GM10847 (cell line): ENCODE results near the gene MAPK4.

Experiments
- POLR2A ChIP-seq: IDR thresholded peaks from 2 replicates; pipeline ENCODE4 v1.6.1; 2011; ENCODE audit not compliant: insufficient read length; ENCODE audit errors: extremely low read depth

Gene MAPK4

DNA sequence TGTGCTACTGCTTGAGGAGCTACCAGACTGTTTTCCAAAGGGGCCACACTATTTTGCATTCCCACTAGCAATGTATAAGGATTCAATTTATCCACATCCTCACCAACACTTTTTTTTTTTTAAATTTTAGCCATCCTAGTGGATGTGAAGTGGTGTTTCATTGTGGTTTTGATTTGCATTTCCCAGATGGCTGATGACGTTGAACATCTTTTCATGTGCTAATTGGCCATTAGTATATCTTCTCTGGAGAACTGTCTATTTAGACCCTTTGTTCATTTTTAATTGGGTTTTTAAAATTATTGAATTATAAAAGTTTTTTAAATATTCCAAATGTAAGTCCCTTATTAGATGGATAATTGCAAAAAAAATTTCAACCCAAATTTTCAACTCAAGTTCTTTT is 121.1 kb downstream of the MAPK4 start:
- no peak for TF ChIP-seq POLR2A

DNA sequence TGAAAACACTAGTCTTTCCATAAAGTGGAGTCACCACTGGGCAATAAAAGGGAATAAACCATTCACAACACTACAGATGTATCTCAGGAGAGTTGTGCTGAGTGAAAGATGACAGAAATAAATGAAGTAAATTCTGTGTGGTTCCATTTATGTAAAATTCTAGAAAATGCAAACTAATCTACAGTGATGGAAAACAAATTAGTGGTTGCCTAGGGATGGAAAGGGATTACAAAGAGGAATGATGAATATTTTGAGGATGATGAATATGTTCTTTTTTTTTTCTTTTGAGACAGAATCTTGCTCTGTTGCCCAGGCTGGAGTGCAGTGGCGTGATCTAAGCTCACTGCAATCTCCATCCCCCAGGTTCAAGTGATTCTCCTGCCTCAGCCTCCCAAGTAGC is 123.0 kb downstream of the MAPK4 start:
- TF ChIP-seq POLR2A = no peak

DNA sequence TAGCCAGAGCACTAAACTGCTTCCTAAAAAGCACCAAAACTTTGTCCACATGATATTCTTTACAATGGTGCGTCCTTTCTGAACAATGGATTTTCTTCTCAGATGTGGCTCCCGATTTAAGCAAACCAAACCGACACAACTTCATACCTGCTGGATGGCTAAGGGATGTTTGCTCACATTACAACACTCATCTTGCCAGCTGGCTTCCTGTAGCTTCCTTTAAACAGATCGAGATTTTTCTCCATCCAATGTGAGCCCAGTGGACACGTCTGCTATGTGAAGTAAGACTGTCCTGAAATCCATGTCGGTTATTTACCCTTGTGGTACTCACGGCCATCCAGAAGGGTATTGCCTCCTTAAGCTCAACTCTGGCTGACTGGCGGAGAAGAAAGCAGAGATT is 126.5 kb downstream of the MAPK4 start:
- no peak for TF ChIP-seq POLR2A

DNA sequence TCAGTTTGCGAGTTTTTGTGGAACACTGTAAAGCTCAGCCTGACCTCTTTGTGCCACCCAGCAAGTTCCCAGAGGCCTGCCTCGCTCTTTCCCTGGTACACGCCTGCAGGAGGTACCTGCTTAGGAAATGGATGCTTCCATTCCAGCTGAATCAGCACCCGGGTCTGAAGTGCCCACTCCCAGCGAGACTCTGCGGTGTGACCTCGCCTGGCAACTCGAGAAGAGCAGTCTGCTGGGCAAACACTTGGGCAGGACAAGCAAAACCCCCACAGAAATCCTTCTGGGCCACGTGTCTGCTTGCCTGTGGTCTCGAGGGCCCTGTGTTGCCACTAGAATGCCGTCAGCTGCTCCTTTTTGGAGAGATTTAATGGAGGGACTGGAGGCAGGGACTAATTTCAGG is 127.6 kb downstream of the MAPK4 start:
- no peak for TF ChIP-seq POLR2A

DNA sequence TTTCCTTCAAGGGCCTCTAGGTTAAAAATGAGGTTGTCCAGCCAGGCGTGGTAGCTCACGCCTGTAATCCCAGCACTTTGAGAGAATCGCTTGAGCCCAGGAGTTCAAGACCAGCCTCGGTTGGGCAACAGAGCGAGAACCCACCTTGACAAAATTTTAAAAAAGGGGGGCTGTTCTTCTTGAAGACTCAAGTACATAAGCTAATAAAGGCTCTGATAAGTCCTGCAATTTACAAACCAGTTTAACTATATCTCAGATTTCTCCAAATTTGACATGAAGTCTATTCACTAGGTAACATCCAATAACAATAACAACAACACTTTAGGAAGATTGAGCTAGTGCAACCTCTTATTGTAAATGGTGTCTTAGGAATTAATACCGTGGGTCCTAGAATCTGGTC is 129.7 kb downstream of the MAPK4 start:
- no peak for TF ChIP-seq POLR2A

DNA sequence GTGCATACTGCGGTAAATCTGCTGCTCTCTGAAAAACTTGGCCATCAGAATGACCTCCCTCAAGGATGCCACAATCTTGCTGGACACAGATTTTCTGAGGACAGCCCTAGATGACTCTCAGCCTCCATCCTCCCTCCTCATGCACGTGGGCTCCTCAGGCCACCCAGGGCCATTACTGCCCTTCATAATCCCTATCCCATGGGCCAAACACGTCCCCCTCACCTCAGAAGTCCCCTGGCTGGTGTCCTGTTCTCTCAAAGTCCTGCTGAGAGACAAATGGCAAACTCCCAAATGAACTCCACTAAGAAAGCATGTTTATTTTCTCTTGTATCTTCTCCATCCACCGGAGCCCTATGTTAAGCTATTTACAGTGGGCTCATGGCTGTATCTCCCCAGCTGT is 134.3 kb downstream of the MAPK4 start:
- no peak for TF ChIP-seq POLR2A

DNA sequence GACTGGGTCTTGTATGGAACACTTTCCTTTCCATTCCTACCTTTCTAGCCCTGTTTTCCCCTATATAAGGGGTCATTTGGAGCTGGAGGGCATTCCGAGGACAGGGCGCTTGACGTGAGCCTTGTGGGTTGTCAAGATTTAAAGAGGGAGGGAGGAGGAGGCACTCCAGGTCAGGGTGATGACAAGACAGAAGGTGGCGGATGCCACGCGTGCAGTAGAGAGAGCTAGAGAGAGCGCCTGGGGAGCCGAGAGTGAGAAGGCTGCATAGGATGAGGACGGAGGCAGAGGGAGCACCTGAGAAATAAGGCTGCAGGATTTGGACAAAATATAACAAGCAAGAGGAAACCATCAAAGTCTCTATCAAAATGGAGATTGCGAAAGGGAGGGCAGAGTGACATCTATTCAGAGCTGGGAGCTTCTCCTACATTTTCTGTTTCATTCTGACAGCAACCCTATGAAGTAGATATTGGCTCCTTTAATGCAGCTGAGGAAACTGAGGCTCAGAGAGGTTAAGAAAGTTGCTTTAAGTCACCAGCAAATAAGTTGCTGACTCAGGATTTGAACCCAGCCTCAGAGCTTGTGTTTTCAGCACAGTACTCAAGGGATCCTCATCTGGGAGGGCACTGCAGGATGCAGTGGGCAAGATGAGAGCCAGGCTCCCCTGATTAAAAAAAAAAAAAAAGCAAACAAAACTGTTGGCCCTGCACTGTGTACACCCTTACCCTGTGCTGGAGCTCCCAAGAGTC is 135.7 kb downstream of the MAPK4 start:
- no peak for TF ChIP-seq POLR2A

DNA sequence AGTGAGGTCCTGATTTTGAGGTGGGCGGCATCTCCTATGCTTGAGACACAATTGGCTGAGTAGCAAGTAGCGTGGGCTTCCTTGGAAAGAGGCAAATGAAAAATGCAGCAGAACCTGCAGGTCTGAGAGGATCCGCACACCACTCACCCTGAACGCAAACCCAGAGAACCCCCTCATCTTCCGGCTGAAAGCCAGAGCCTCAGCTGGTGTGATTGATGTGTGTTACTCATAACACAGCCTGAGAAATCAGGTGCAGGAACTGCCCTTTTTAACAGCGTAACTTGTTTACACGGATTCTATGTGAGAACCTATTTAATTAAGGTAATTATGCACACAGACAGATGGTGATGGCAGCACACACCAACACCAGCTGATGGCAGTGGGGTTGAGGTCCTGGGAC is 136.5 kb downstream of the MAPK4 start:
- no peak for TF ChIP-seq POLR2A

DNA sequence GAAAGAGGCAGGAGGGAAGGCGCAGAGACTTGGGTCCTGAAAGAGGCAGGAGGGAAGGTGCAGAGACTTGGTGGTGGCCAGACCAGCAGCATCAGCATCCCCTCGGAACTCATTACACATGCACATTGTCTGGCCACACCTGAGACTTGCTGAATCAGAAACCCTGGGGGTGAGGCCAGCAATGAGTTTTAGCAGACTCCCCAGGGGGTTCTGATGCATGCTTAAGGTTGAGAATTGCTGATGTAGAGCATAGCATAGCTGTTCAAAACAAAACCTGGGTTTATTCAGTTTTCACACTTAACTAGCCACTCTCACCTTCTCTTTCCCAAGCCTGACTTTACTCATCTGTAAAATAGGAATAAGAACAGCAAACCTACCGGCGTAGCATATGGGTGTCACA is 137.0 kb downstream of the MAPK4 start:
- TF ChIP-seq POLR2A = no peak

DNA sequence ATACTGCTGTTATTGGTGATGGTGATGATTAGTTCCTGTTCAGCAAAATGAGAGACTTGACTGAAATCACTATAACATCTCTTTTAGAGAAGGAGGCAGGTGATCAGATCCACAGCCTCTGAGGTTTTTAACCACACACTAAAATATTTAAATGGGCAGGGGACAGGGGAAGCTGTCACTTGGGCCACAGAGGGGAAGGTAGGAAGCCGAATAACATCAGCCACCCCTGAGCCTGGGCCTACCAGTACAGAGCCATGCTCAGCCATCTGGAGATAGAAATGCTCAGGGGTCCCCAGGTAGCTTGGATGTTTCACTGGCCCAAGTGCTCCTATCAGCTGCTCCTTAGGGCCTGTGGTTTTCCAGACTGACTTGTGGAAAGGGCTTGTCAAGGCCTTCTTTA is 137.6 kb downstream of the MAPK4 start:
- TF ChIP-seq POLR2A = no peak

DNA sequence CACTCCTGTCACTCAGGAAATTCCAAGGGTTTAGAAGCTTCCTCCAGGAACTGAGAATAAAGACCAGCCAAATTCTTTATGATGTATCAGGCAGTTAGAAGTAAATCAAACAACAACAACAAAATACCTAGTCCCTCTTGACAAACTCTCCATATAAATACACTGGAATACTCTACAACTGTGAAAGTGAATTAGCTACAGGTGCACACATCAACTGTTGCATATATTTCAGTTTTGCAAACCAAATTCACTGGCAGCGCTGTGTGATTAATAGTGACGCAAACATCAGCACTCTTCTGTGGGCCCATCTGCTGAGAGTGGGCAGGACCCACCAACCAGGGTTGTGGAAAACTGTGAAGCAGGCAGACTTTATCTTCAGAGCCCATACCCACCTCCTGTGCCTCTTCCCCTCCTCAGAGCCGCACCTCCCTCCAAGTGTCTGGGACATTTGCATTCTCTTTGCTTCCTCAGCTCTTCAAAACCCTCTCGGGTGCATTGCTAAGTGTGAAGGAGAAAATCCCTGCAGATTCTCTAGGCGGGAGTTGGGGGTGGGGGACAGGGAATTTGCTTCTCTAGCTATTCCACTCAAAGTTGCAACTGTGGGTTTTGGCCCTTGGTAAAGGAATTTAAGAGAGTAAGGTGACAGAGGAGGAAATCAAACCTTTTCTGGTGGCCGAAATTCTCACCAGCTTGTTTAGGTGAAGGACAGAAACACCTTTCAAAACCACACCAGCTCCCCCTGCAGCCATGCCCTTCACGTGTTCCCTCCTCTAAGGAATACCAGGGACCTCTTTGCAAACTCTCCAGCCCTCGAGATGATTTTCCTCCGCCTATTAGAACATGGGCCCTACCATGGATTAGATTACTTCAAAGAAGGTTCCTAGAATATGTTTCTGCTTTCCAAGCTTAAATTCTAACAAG is 140.6 kb downstream of the MAPK4 start:
- TF ChIP-seq POLR2A = no peak

DNA sequence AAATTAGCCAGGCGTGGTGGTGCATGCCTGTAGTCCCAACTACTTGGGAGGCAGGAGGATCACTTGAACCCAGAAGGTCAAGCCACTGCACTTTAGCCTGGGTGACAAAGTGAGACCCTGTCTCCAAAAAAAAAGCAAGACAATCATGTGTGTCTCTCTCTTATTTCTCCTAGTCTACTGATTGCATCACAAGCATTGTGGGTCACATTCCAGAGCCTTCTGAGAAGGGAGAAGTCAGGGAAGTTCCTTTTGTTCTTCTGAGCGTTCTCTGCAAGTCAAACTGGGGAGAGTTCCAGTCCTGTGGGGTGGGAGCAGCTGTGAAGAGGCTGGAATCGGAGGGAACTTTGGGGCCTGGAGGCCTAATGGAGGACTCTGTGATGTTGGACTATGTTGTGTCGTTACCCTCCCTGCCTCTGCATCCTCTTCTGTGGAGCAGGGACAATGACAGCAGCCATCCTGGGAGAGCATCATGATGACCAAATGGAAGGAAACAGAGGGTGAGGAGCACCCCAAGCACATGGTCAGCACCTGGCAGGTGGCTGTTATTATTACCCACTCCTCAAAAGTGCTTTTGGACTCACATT is 144.6 kb downstream of the MAPK4 start:
- TF ChIP-seq POLR2A = no peak

DNA sequence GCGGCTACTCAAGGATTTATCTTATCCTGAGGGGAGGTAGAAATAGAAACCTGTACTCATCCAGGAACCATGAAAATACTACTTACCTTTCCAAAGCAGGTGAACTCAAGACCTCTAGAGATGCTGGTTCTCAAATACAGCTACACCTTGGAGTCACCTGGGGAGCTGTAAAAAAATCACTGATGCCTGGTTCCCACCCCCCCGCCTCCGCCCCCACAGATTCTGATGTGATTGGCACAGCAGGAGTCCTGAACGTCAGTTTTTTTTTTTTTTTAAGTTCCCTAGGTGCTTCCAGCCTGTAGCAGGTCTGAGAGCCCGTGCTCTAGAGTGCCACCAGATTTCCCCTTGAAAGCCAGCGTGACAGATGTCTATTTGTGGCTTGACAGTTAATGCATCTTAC is 146.3 kb downstream of the MAPK4 start:
- TF ChIP-seq POLR2A = no peak

DNA sequence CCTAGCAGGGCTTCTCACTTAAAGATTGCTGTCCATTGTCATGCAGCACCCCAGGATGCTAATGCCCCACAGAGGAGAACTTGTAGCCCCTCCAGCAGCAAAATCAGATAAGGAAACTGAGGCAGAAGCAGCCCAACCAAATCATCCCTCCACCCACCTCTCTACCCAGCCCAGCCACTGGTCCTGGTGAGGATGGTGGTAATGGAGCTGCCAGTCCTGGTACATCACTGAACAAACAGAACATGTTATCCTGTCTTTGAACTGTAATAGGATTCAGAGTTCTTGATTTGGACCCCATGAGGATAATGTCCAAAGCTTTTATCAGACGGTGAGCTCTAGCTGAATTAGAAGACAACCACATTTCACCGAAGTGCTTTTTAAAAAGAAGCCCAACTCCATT is 146.8 kb downstream of the MAPK4 start:
- TF ChIP-seq POLR2A = no peak

DNA sequence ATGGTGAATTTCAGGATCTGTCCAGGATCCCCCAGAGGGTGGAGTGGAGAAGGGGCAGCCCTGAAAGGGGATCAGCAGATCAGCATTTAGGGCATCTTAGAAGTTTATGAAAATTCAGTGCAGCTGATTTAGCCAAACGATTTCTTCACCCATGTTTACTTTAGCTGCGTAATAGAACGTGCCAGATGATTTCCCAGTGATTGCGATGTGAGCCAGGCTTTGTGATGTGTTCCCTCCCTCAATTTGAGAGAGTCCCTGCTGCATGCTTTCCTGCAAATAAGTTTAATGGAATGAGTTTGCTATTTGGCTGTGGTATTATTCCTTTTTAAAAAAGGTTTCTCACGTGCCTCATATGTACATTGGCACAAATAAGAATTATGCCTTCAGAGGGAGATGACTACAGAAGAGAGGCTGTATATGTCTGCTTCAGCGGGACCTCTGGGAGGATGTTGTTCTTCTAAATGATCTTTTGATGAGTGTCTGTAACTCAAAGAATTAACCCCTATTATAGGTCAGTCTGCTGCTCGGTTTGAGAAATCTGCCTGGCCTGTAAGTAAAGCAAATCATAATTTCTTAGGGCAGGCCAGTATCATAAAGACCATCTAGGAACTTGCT is 148.1 kb downstream of the MAPK4 start:
- TF ChIP-seq POLR2A = no peak

DNA sequence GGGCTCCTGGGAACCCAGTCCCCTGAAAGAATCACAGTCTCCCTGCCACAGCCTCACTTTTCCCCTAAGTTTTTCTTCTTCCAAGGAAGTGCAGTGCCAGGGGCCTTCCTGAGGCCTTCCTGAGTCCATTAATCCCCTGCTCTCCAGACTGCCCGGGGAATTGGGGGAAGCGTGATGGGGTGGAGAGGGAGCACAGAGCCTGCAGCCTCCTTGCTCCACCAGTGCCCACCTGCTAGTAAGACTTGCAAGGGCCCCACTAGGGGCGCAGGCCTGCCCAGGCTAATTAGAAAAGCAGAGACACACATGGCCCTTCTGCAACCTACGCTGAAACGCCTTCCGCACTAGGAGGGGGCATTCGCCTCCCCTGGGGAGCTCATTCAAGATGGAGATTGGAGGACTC is 149.3 kb downstream of the MAPK4 start:
- no peak for TF ChIP-seq POLR2A
